CD4-positive, alpha-beta memory T cell (primary cell): ENCODE results near the gene UNC13A. TPM values are rescaled to one million over a fixed set of nuclear protein-coding genes. Genes with fewer than 3 reads are reported as not detected.

Experiments
- CTCF ChIA-PET: fragments of 350-600 bp; sonication (Branson Sonifier 250); formaldehyde crosslinking; loops from one replicate; lab custom pipeline; 2021; ENCODE audit warnings: inconsistent platforms; ENCODE audit not compliant: partially characterized antibody; lab: Charles Lee
- POLR2A ChIA-PET: fragments of 350-600 bp; sonication (Branson Sonifier 250); formaldehyde crosslinking; loops from one replicate; lab custom pipeline; 2021; ENCODE audit not compliant: partially characterized antibody; lab: Charles Lee
- DNase-seq, 5 donors: peaks; one replicate each; pipeline versions ENCODE4 v3.0.0 to v3.0.0-alpha.2; 2020 to 2022; ENCODE audit warnings: mixed read lengths in 1 of 5
- H3K27ac ChIP-seq: one replicate; pipeline ENCODE4 v1.7.0; 2013; ENCODE audit warnings: low read depth, low read length
- H3K27me3 ChIP-seq: 2 replicates; pipeline ENCODE4 v1.7.0; 2013; ENCODE audit warnings: mild to moderate bottlenecking, low read length, moderate library complexity; ENCODE audit not compliant: insufficient read depth
- H3K36me3 ChIP-seq: 2 replicates; pipeline ENCODE4 v1.7.0; 2013; ENCODE audit warnings: mild to moderate bottlenecking, low read length, moderate library complexity; ENCODE audit not compliant: insufficient read depth
- H3K4me1 ChIP-seq: 2 replicates; pipeline ENCODE4 v1.7.0; 2013; ENCODE audit warnings: mild to moderate bottlenecking, low read length, moderate library complexity; ENCODE audit not compliant: insufficient read depth
- H3K4me3 ChIP-seq, 2 donors: one replicate each; pipeline ENCODE4 v1.7.0; 2013; ENCODE audit warnings: low read length in 2 of 2, mild to moderate bottlenecking in 1 of 2
- H3K9me3 ChIP-seq, 2 donors: one replicate each; pipeline ENCODE4 v1.7.0; 2013; ENCODE audit warnings: low read length in 2 of 2, control low read depth in 1 of 2; ENCODE audit not compliant: control insufficient read depth in 1 of 2
- H3K27ac Mint-ChIP-seq, 7 donors: one replicate each; pipeline ENCODE4 v1.8.0; 2020 to 2021; ENCODE audit warnings: mixed read lengths in 7 of 7, mild to moderate bottlenecking in 6 of 7, inconsistent platforms in 3 of 7, moderate library complexity in 3 of 7
- H3K27me3 Mint-ChIP-seq, 2 donors: one replicate each; pipeline ENCODE4 v1.8.0; 2020 to 2021; ENCODE audit warnings: mixed read lengths in 2 of 2
- H3K36me3 Mint-ChIP-seq, 2 donors: one replicate each; pipeline ENCODE4 v1.8.0; 2020 to 2021; ENCODE audit warnings: mixed read lengths in 2 of 2, inconsistent platforms in 1 of 2, mild to moderate bottlenecking in 1 of 2
- H3K4me1 Mint-ChIP-seq, 4 donors: one replicate each; pipeline ENCODE4 v1.8.0; 2020 to 2021; ENCODE audit warnings: mixed read lengths in 4 of 4, mild to moderate bottlenecking in 1 of 4
- H3K4me3 Mint-ChIP-seq, 8 donors: one replicate each; pipeline ENCODE4 v1.8.0; 2020 to 2021; ENCODE audit warnings: mixed read lengths in 8 of 8, mild to moderate bottlenecking in 7 of 8, moderate library complexity in 6 of 8, inconsistent platforms in 3 of 8
- H3K9me3 Mint-ChIP-seq, 8 donors: one replicate each; pipeline ENCODE4 v1.8.0; 2020 to 2021; ENCODE audit warnings: mixed read lengths in 8 of 8, mild to moderate bottlenecking in 5 of 8, inconsistent platforms in 3 of 8, moderate library complexity in 1 of 8
- intact Hi-C: fragments of 100-400 bp; cut with micrococcal nuclease; formaldehyde crosslinking; loops from one replicate; pipeline ENCODE4 v1.15.1; 2023
- polyA plus RNA-seq, 2 donors: library from polyadenylated mRNA; unstranded; fragments of 300-500 nt; fragmentation: Illumina TruSeq; gene quantifications; one replicate each; pipeline ENCODE4 v1.2.3, GENCODE V29; 2021
- total RNA-seq, 2 experiments: library from RNA; stranded (reverse); gene quantifications; one replicate each; pipeline ENCODE4 v1.2.3, GENCODE V29; 2021

The UNC13A gene
- total and polyA plus RNA-seq, 4 experiments from 2014 or later = 0.06 to 0.09 TPM; not detected in 2

- no peaks in the 10 kb centered on the region for H3K4me1 Mint-ChIP-seq
- H3K36me3 ChIP-seq = no peaks in the 10 kb centered on the region
- no peaks in the 10 kb centered on the region for H3K36me3 Mint-ChIP-seq
- no peaks in the 10 kb centered on the region for H3K9me3 ChIP-seq
- intact Hi-C loops = no loop called here
- no peak overlapping the region for H3K4me3 ChIP-seq
- H3K27me3 Mint-ChIP-seq = peaks cover 6 to 21% of the 10 kb centered on the region in 2 donors
- H3K4me3 Mint-ChIP-seq = no peak overlapping the region
- POLR2A ChIA-PET = no interaction called here
- H3K27me3 ChIP-seq = no peaks in the 10 kb centered on the region
- H3K4me1 ChIP-seq = no peaks in the 10 kb centered on the region
- CTCF ChIA-PET = no interaction called here
- H3K9me3 Mint-ChIP-seq = peaks cover 0 to 5% (median 0%) of the 10 kb centered on the region in 8 donors
- no peak overlapping the region for H3K27ac Mint-ChIP-seq
- no peak for DNase-seq
- H3K27ac ChIP-seq = no peak overlapping the region
Observed at GRCh38 chr19:17658240-17658639, 29.9 kb downstream of the UNC13A start.

- intact Hi-C loops = no loop called here
- ChIA-PET CTCF (no interaction called here), POLR2A (no interaction called here)
- Mint-ChIP-seq H3K36me3 (no peaks in the 10 kb centered on the region), H3K27me3 (peaks cover 6 to 21% of the 10 kb centered on the region in 2 donors), H3K4me1 (no peaks in the 10 kb centered on the region), H3K9me3 (peaks cover 0 to 4% (median 0%) of the 10 kb centered on the region in 8 donors), H3K27ac (no peak overlapping the region), H3K4me3 (no peak overlapping the region)
- no peak overlapping the region for H3K4me3 ChIP-seq
- H3K4me1 ChIP-seq = no peaks in the 10 kb centered on the region
- H3K9me3 ChIP-seq = no peaks in the 10 kb centered on the region
- DNase-seq = no peak
- H3K36me3 ChIP-seq = no peaks in the 10 kb centered on the region
- H3K27ac ChIP-seq = no peak overlapping the region
- no peaks in the 10 kb centered on the region for H3K27me3 ChIP-seq
Observed at GRCh38 chr19:17656970-17657369, 31.2 kb downstream of the UNC13A start.

- peaks cover 0 to 3% (median 0%) of the 10 kb centered on the region in 8 donors for H3K9me3 Mint-ChIP-seq
- CTCF ChIA-PET = no interaction called here
- intact Hi-C loops = no loop called here
Observed at GRCh38 chr19:17655751-17656472, 32.2 kb downstream of the UNC13A start.

GRCh38 chr19:17654993-17655392 lies 33.2 kb downstream of the UNC13A start:
- H3K4me3 Mint-ChIP-seq = no peak overlapping the region
- H3K4me1 Mint-ChIP-seq = no peaks in the 10 kb centered on the region
- no peak overlapping the region for H3K4me3 ChIP-seq
- DNase-seq = no peak
- no peak overlapping the region for H3K27ac ChIP-seq
- H3K9me3 ChIP-seq = no peaks in the 10 kb centered on the region
- no peaks in the 10 kb centered on the region for H3K27me3 ChIP-seq
- peaks cover 6 to 16% of the 10 kb centered on the region in 2 donors for H3K27me3 Mint-ChIP-seq
- H3K9me3 Mint-ChIP-seq = peaks cover 0 to 3% (median 0%) of the 10 kb centered on the region in 8 donors
- no peaks in the 10 kb centered on the region for H3K36me3 ChIP-seq
- ChIA-PET POLR2A (no interaction called here), CTCF (no interaction called here)
- intact Hi-C loops = no loop called here
- H3K27ac Mint-ChIP-seq = no peak overlapping the region
- H3K4me1 ChIP-seq = no peaks in the 10 kb centered on the region
- H3K36me3 Mint-ChIP-seq = no peaks in the 10 kb centered on the region

More at GRCh38 chr19:17655751-17656472, 32.2 kb downstream of the UNC13A start:
- Mint-ChIP-seq H3K36me3 (no peaks in the 10 kb centered on the region), H3K4me3 (no peak overlapping the region), H3K27ac (no peak overlapping the region), H3K27me3 (peaks cover 6 to 16% of the 10 kb centered on the region in 2 donors), H3K4me1 (no peaks in the 10 kb centered on the region)
- Histone ChIP-seq H3K9me3 (no peaks in the 10 kb centered on the region), H3K27me3 (no peaks in the 10 kb centered on the region), H3K36me3 (no peaks in the 10 kb centered on the region), H3K4me3 (no peak overlapping the region), H3K4me1 (no peaks in the 10 kb centered on the region), H3K27ac (no peak overlapping the region)
- POLR2A ChIA-PET = no interaction called here
- DNase-seq = no peak

GRCh38 chr19:17652627-17653026 lies 35.5 kb downstream of the UNC13A start:
- H3K27me3 ChIP-seq = no peaks in the 10 kb centered on the region
- H3K27ac ChIP-seq = no peak overlapping the region
- ChIA-PET POLR2A (no interaction called here), CTCF (interaction anchor here (0.9 kb wide), 1 partner anchor 244 kb away, joined by 3 read pairs; no protein-coding TSS in a partner anchor)
- no peak overlapping the region for H3K4me3 Mint-ChIP-seq
- H3K36me3 Mint-ChIP-seq = no peaks in the 10 kb centered on the region
- H3K4me1 ChIP-seq = no peaks in the 10 kb centered on the region
- H3K27me3 Mint-ChIP-seq = peaks cover 3 to 8% of the 10 kb centered on the region in 2 donors
- peaks cover 0 to 2% (median 0%) of the 10 kb centered on the region in 8 donors for H3K9me3 Mint-ChIP-seq
- no peak for DNase-seq
- intact Hi-C loops = no loop called here
- H3K4me3 ChIP-seq = no peak overlapping the region
- H3K36me3 ChIP-seq = no peaks in the 10 kb centered on the region
- H3K27ac Mint-ChIP-seq = peak overlapping the region in 1 of 7 donors; percentile 35
- no peaks in the 10 kb centered on the region for H3K9me3 ChIP-seq
- H3K4me1 Mint-ChIP-seq = no peaks in the 10 kb centered on the region

- no peaks in the 10 kb centered on the region for H3K4me1 ChIP-seq
- H3K36me3 ChIP-seq = no peaks in the 10 kb centered on the region
- H3K36me3 Mint-ChIP-seq = no peaks in the 10 kb centered on the region
- ChIA-PET CTCF (no interaction called here), POLR2A (no interaction called here)
- no peaks in the 10 kb centered on the region for H3K4me1 Mint-ChIP-seq
- no peak for DNase-seq
- no peaks in the 10 kb centered on the region for H3K9me3 Mint-ChIP-seq
- H3K27me3 Mint-ChIP-seq = peaks cover 1 to 14% of the 10 kb centered on the region in 2 donors
- H3K27ac Mint-ChIP-seq = no peak overlapping the region
- H3K27me3 ChIP-seq = no peaks in the 10 kb centered on the region
- intact Hi-C loops = no loop called here
- no peak overlapping the region for H3K27ac ChIP-seq
- no peak overlapping the region for H3K4me3 ChIP-seq
- H3K4me3 Mint-ChIP-seq = no peak overlapping the region
- no peaks in the 10 kb centered on the region for H3K9me3 ChIP-seq
Observed at GRCh38 chr19:17648786-17649185, 39.4 kb downstream of the UNC13A start.

GRCh38 chr19:17648097-17648660 lies 40.0 kb downstream of the UNC13A start:
- no peaks in the 10 kb centered on the region for H3K36me3 ChIP-seq
- no peaks in the 10 kb centered on the region for H3K27me3 ChIP-seq
- Mint-ChIP-seq H3K4me1 (no peaks in the 10 kb centered on the region), H3K36me3 (no peaks in the 10 kb centered on the region), H3K27ac (no peak overlapping the region), H3K4me3 (no peak overlapping the region), H3K9me3 (no peaks in the 10 kb centered on the region), H3K27me3 (peaks cover 4 to 18% of the 10 kb centered on the region in 2 donors)
- no peak overlapping the region for H3K27ac ChIP-seq
- no peak overlapping the region for H3K4me3 ChIP-seq
- ChIA-PET CTCF (no interaction called here), POLR2A (no interaction called here)
- DNase-seq = no peak
- no peaks in the 10 kb centered on the region for H3K4me1 ChIP-seq
- intact Hi-C loops = no loop called here
- no peaks in the 10 kb centered on the region for H3K9me3 ChIP-seq
